GM23338 (cell line): Measurements from ENCODE around the gene PDZD8. TPM values are rescaled to one million over a fixed set of nuclear protein-coding genes. Genes with fewer than 3 reads are reported as not detected.

Experiments used
- ATAC-seq: fragments of 200-7000 bp; cut with Tn5 transposase; 3 replicates; pipeline ENCODE4 v1.9.1; 2020
- DNase-seq: peaks from one replicate; pipeline ENCODE4 v3.0.0-alpha.2; 2015; ENCODE audit warnings: low spot score
- H2AFZ ChIP-seq: fragments of 200-600 bp; sonication (generic); 2 replicates; pipeline ENCODE4 v1.8.0; 2016; ENCODE audit warnings: antibody characterized with exemption, mild to moderate bottlenecking, moderate library complexity
- H3F3A ChIP-seq: fragments of 200-600 bp; sonication (generic); replicated peaks from 2 replicates; pipeline ENCODE4 v1.8.0; 2017; ENCODE audit warnings: antibody characterized with exemption, mixed run types, low read depth
- H3K27ac ChIP-seq: fragments of 200-600 bp; sonication (generic); 2 replicates; pipeline ENCODE4 v1.6.1; 2016; ENCODE audit warnings: low read depth
- H3K27me3 ChIP-seq: fragments of 200-600 bp; sonication (generic); 2 replicates; pipeline ENCODE4 v1.8.0; 2016; ENCODE audit warnings: mild to moderate bottlenecking, mixed run types, moderate library complexity; ENCODE audit not compliant: insufficient read depth
- H3K36me3 ChIP-seq: fragments of 200-600 bp; sonication (generic); 2 replicates; pipeline ENCODE4 v1.8.0; 2016; ENCODE audit warnings: mild to moderate bottlenecking; ENCODE audit not compliant: insufficient read depth
- H3K4me1 ChIP-seq: fragments of 200-600 bp; sonication (generic); 2 replicates; pipeline ENCODE4 v1.8.0; 2016; ENCODE audit warnings: mild to moderate bottlenecking, moderate library complexity; ENCODE audit not compliant: insufficient read depth
- H3K4me2 ChIP-seq: fragments of 200-600 bp; sonication (generic); 2 replicates; pipeline ENCODE4 v1.7.1; 2017; ENCODE audit warnings: mixed run types
- H3K4me3 ChIP-seq: fragments of 200-600 bp; sonication (generic); 2 replicates; pipeline ENCODE4 v1.6.1; 2016; ENCODE audit warnings: mixed run types
- H3K79me2 ChIP-seq: fragments of 200-600 bp; sonication (generic); replicated peaks from 2 replicates; pipeline ENCODE4 v1.8.0; 2017; ENCODE audit warnings: mild to moderate bottlenecking; ENCODE audit not compliant: insufficient read depth
- H3K9me2 ChIP-seq: fragments of 200-600 bp; sonication (generic); 2 replicates; pipeline ENCODE4 v1.8.0; 2017; ENCODE audit not compliant: insufficient read depth
- H4K20me1 ChIP-seq: fragments of 200-600 bp; sonication (generic); replicated peaks from 2 replicates; pipeline ENCODE4 v1.8.0; 2017; ENCODE audit warnings: mild to moderate bottlenecking; ENCODE audit not compliant: insufficient read depth
- H3K27ac Mint-ChIP-seq: 2 replicates; pipeline ENCODE4 v1.8.0; 2020; ENCODE audit warnings: inconsistent platforms, mild to moderate bottlenecking, moderate library complexity, mixed read lengths
- H3K27me3 Mint-ChIP-seq: 3 replicates; pipeline ENCODE4 v1.8.0; 2022; ENCODE audit warnings: low read depth, mild to moderate bottlenecking, moderate library complexity, mixed read lengths, inconsistent platforms; ENCODE audit not compliant: insufficient read depth, poor library complexity
- H3K36me3 Mint-ChIP-seq: 3 replicates; pipeline ENCODE4 v1.8.0; 2021; ENCODE audit warnings: low read depth, mild to moderate bottlenecking, inconsistent platforms, moderate library complexity, mixed read lengths
- H3K4me1 Mint-ChIP-seq: 3 replicates; pipeline ENCODE4 v1.8.0; 2020; ENCODE audit warnings: mild to moderate bottlenecking, inconsistent platforms, mixed read lengths
- H3K4me3 Mint-ChIP-seq: 3 replicates; pipeline ENCODE4 v1.8.0; 2021; ENCODE audit warnings: moderate library complexity, mild to moderate bottlenecking, inconsistent platforms, mixed read lengths
- H3K9me3 Mint-ChIP-seq: 3 replicates; pipeline ENCODE4 v1.8.0; 2020; ENCODE audit warnings: moderate library complexity, mild to moderate bottlenecking, inconsistent platforms, mixed read lengths
- EZH2phosphoT487 ChIP-seq: fragments of 200-600 bp; sonication (generic); IDR thresholded peaks from one replicate; pipeline ENCODE4 v1.8.1; 2018; ENCODE audit warnings: antibody characterized with exemption; ENCODE audit not compliant: unreplicated experiment
- JUNB ChIP-seq: IDR thresholded peaks from one replicate; pipeline ENCODE4 v1.6.1; 2016; ENCODE audit warnings: antibody characterized with exemption; ENCODE audit not compliant: unreplicated experiment
- NANOG ChIP-seq: IDR thresholded peaks from 2 replicates; pipeline ENCODE4 v1.6.1; 2016; ENCODE audit warnings: antibody characterized with exemption, borderline replicate concordance
- POLR2AphosphoS5 ChIP-seq: IDR thresholded peaks from 2 replicates; pipeline ENCODE4 v1.6.1; 2016; ENCODE audit warnings: antibody characterized with exemption, low read depth
- STAT1 ChIP-seq: IDR thresholded peaks from one replicate; pipeline ENCODE4 v1.6.1; 2016; ENCODE audit warnings: antibody characterized with exemption; ENCODE audit not compliant: unreplicated experiment
- ZNF331 ChIP-seq: fragments of 250-450 bp; sonication (Bioruptor Pico); IDR thresholded peaks from 2 replicates; pipeline ENCODE4 v1.5.0; 2020; ENCODE audit warnings: low read depth, mild to moderate bottlenecking, moderate library complexity
- polyA plus RNA-seq: library from polyadenylated mRNA; unstranded; fragments of >200 nt; fragmentation: Nextera tagmentation; extraction: Ambion mirVana; gene quantifications from 2 replicates; pipeline ENCODE4 v1.2.1, GENCODE V29; 2016
- total RNA-seq: library from RNA; depleted of rRNA; stranded (reverse); fragments of >200 nt; shearing (Covaris generic); gene quantifications from 2 replicates; pipeline ENCODE4 v1.2.3, GENCODE V29; 2014
- TF ChIP-seq, protein P1 (sequence below), 2 experiments: fragments of 200-600 bp in 1 of 2; sonication (generic) in 1 of 2; conservative IDR thresholded peaks; 2 replicates each; pipeline versions ENCODE4 v1.5.1 to v1.6.1; 2016 to 2017; ENCODE audit warnings: antibody characterized with exemption in 2 of 2, low read depth in 2 of 2, mild to moderate bottlenecking in 2 of 2, moderate library complexity in 1 of 2
- TF ChIP-seq, protein P2 (sequence below): IDR thresholded peaks from one replicate; pipeline ENCODE4 v1.6.1; 2018; ENCODE audit warnings: antibody characterized with exemption; ENCODE audit not compliant: unreplicated experiment

Gene PDZD8
- total and polyA plus RNA-seq, 2 experiments from 2014 or later, result 11.4 to 28.6 TPM

DNA sequence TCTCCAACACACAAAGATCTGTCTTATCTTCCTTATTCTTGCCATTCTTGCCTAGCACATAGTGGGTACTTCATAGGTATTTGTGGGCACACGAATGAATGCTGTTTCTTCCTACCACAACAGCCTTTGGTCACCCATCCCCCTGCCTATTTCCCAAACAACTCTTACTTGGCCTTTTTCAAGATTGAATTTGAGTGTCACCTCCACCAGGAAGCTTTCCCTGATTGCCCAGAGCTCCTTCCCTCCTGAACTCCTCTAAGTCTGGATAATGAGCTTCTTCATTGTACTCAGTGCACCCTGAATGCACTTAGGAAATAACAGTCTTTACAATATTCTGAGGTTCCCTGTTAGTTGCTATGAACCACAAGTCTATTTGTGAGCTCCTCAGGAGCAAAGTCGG is 11.6 kb upstream of the PDZD8 start:
- Histone ChIP-seq H3K27me3 (no peaks in the 10 kb centered on the region), H3K4me1 (no peaks in the 10 kb centered on the region), H3F3A (no peaks in the 10 kb centered on the region), H4K20me1 (no peaks in the 10 kb centered on the region), H3K36me3 (no peaks in the 10 kb centered on the region), H2AFZ (no peak overlapping the region), H3K4me3 (no peak overlapping the region), H3K4me2 (no peak overlapping the region), H3K9me2 (0 out of 2 replicates have a peak, but pooled peaks cover 10% of the 10 kb centered on the region), H3K79me2 (no peaks in the 10 kb centered on the region), H3K27ac (no peak overlapping the region)
- no peak for DNase-seq
- H3K4me1 Mint-ChIP-seq, result no peaks in the 10 kb centered on the region
- H3K4me3 Mint-ChIP-seq, result no peak overlapping the region
- H3K36me3 Mint-ChIP-seq, result no peaks in the 10 kb centered on the region; the same call in 2 of the 3 replicates
- no peak for ATAC-seq
- H3K27ac Mint-ChIP-seq, result no peak overlapping the region
- TF ChIP-seq, protein P1, sequence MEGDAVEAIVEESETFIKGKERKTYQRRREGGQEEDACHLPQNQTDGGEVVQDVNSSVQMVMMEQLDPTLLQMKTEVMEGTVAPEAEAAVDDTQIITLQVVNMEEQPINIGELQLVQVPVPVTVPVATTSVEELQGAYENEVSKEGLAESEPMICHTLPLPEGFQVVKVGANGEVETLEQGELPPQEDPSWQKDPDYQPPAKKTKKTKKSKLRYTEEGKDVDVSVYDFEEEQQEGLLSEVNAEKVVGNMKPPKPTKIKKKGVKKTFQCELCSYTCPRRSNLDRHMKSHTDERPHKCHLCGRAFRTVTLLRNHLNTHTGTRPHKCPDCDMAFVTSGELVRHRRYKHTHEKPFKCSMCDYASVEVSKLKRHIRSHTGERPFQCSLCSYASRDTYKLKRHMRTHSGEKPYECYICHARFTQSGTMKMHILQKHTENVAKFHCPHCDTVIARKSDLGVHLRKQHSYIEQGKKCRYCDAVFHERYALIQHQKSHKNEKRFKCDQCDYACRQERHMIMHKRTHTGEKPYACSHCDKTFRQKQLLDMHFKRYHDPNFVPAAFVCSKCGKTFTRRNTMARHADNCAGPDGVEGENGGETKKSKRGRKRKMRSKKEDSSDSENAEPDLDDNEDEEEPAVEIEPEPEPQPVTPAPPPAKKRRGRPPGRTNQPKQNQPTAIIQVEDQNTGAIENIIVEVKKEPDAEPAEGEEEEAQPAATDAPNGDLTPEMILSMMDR (conservative IDR thresholded peaks at IDR 0.05; ENCODE audit: low read depth in 2 of 2), result no peak
- TF ChIP-seq POLR2AphosphoS5, result no peak
- no peak for TF ChIP-seq EZH2phosphoT487
- no peaks in the 10 kb centered on the region for H3K27me3 Mint-ChIP-seq
- no peaks in the 10 kb centered on the region for H3K9me3 Mint-ChIP-seq

DNA sequence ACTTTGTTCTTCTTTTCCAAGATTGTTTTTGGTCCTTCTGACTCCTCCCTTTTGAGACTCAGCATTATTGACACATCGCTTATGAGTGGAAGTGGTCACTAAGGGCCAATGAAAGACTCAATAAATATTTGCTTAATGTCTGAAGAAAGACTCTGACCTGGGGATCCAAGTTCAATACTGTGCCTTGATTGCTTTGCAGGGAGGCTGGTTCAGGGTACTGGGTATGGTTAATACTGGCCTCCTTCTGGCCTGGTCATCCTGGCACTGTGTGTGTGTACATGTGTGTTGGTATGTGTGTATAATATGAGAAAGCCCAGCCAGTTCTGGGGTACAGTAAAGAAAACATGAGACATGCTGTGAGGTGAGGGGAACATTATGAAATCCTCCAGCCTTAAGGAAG is 7.6 kb upstream of the PDZD8 start:
- no peak overlapping the region for H3K4me2 ChIP-seq
- H3K27ac Mint-ChIP-seq, result no peak overlapping the region
- no peaks in the 10 kb centered on the region for H3K9me2 ChIP-seq
- H3K4me3 ChIP-seq, result no peak overlapping the region
- no peak for DNase-seq
- H3K36me3 Mint-ChIP-seq, result no peaks in the 10 kb centered on the region
- peaks cover 2% of the 10 kb centered on the region for H3K27me3 Mint-ChIP-seq
- H3K9me3 Mint-ChIP-seq, result no peaks in the 10 kb centered on the region
- peaks cover 8% of the 10 kb centered on the region for H3K4me1 Mint-ChIP-seq
- H3K27me3 ChIP-seq, result peaks cover 24% of the 10 kb centered on the region
- no peak overlapping the region for H3K27ac ChIP-seq
- no peak for ATAC-seq
- no peaks in the 10 kb centered on the region for H3K4me1 ChIP-seq
- H3K4me3 Mint-ChIP-seq, result no peak overlapping the region
- no peaks in the 10 kb centered on the region for H3K79me2 ChIP-seq
- H3F3A ChIP-seq, result no peaks in the 10 kb centered on the region
- H4K20me1 ChIP-seq, result no peaks in the 10 kb centered on the region
- H3K36me3 ChIP-seq, result no peaks in the 10 kb centered on the region
- H2AFZ ChIP-seq, result no peak overlapping the region
- TF ChIP-seq, protein P2, sequence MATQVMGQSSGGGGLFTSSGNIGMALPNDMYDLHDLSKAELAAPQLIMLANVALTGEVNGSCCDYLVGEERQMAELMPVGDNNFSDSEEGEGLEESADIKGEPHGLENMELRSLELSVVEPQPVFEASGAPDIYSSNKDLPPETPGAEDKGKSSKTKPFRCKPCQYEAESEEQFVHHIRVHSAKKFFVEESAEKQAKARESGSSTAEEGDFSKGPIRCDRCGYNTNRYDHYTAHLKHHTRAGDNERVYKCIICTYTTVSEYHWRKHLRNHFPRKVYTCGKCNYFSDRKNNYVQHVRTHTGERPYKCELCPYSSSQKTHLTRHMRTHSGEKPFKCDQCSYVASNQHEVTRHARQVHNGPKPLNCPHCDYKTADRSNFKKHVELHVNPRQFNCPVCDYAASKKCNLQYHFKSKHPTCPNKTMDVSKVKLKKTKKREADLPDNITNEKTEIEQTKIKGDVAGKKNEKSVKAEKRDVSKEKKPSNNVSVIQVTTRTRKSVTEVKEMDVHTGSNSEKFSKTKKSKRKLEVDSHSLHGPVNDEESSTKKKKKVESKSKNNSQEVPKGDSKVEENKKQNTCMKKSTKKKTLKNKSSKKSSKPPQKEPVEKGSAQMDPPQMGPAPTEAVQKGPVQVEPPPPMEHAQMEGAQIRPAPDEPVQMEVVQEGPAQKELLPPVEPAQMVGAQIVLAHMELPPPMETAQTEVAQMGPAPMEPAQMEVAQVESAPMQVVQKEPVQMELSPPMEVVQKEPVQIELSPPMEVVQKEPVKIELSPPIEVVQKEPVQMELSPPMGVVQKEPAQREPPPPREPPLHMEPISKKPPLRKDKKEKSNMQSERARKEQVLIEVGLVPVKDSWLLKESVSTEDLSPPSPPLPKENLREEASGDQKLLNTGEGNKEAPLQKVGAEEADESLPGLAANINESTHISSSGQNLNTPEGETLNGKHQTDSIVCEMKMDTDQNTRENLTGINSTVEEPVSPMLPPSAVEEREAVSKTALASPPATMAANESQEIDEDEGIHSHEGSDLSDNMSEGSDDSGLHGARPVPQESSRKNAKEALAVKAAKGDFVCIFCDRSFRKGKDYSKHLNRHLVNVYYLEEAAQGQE, result no peak
- TF ChIP-seq POLR2AphosphoS5 (no peak), JUNB (no peak), ZNF331 (CRISPR knock-in tag) (no peak), NANOG (no peak), STAT1 (no peak)
- TF ChIP-seq, protein P1 (conservative IDR thresholded peaks at IDR 0.05; ENCODE audit: low read depth in 2 of 2), result no peak
